ENCODE measurements around the gene LDB2.

The LDB2 gene

GRCh38 chr4:16745009-16745635, 153.3 kb downstream of the LDB2 start:
- DNase-seq (ENCODE audit: insufficient read length), result no peak
- no peak for FAIRE-seq

GRCh38 chr4:16741287-16741686, 157.2 kb downstream of the LDB2 start:
- FAIRE-seq (no peak), DNase-seq (ENCODE audit: insufficient read length) (no peak)
- TF ChIP-seq POLR2AphosphoS5 (IDR thresholded peaks at IDR 0.05; ENCODE audit: low read depth, low read length) (no peak), POLR2A (IDR thresholded peaks at IDR 0.05; ENCODE audit: low read depth, low read length) (no peak), TAF1 (IDR thresholded peaks at IDR 0.05; ENCODE audit: borderline replicate concordance, low read depth, low read length) (no peak)

More at GRCh38 chr4:16745009-16745635, 153.3 kb downstream of the LDB2 start:
- TF ChIP-seq POLR2A (IDR thresholded peaks at IDR 0.05; ENCODE audit: low read depth, low read length), result no peak
- no peak for TF ChIP-seq POLR2AphosphoS5 (IDR thresholded peaks at IDR 0.05; ENCODE audit: low read depth, low read length)
- no peak for TF ChIP-seq TAF1 (IDR thresholded peaks at IDR 0.05; ENCODE audit: borderline replicate concordance, low read depth, low read length)

- FAIRE-seq, result no peak
- TF ChIP-seq POLR2AphosphoS5 (IDR thresholded peaks at IDR 0.05; ENCODE audit: low read depth, low read length), result no peak
Observed at GRCh38 chr4:16739997-16740624, 158.3 kb downstream of the LDB2 start.

DNA sequence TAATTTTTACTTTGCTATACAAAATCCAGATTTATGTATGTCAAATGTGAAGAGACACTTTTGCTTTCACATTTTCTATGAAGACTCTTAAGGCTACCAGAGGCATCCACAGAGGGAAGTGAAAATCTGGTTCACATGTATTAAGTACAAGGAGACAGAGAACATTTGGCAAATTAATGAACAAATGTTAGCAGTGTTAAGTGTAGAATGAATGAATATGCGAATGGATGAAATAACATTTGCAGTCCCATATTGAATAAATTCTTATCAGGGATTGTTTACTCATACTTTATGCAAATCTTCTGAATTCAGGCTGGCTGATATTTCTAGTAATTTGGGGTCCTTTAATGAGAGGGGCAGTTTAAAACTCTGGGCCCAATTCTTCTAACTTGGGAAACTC, 159.9 kb downstream of the LDB2 start:
- DNase-seq (ENCODE audit: insufficient read length) (no peak), FAIRE-seq (no peak)
- TF ChIP-seq POLR2AphosphoS5 (IDR thresholded peaks at IDR 0.05; ENCODE audit: low read depth, low read length), result no peak

More at GRCh38 chr4:16739997-16740624, 158.3 kb downstream of the LDB2 start:
- no peak for DNase-seq (ENCODE audit: insufficient read length)

GRCh38 chr4:16733509-16733908, 164.9 kb downstream of the LDB2 start:
- TF ChIP-seq TAF1 (IDR thresholded peaks at IDR 0.05; ENCODE audit: borderline replicate concordance, low read depth, low read length), result no peak
- no peak for DNase-seq (ENCODE audit: insufficient read length)
- no peak for FAIRE-seq

DNA sequence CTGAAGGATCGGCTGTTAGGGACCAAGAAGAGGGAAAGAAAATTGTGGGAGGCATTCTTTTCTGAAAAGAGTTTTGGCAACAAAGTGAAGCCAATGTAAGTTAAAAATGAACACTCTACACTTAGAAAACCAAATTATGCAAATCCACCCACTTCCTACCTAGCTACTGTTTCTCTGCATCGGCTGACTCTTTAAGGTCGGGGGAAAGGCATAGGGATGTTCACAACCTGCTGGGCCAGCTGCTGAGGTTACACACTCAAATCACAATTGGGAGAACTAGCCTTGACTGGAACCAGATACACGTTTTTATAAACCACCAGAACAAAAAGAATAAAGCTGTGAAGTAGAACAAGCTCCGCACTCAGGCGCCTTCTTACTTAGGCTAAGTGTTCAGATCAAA, 165.7 kb downstream of the LDB2 start:
- no peak for FAIRE-seq
- no peak for DNase-seq (ENCODE audit: insufficient read length)
- no peak for TF ChIP-seq TAF1 (IDR thresholded peaks at IDR 0.05; ENCODE audit: borderline replicate concordance, low read depth, low read length)
- TF ChIP-seq POLR2A (IDR thresholded peaks at IDR 0.05; ENCODE audit: low read depth, low read length), result no peak
- no peak for TF ChIP-seq POLR2AphosphoS5 (IDR thresholded peaks at IDR 0.05; ENCODE audit: low read depth, low read length)

DNA sequence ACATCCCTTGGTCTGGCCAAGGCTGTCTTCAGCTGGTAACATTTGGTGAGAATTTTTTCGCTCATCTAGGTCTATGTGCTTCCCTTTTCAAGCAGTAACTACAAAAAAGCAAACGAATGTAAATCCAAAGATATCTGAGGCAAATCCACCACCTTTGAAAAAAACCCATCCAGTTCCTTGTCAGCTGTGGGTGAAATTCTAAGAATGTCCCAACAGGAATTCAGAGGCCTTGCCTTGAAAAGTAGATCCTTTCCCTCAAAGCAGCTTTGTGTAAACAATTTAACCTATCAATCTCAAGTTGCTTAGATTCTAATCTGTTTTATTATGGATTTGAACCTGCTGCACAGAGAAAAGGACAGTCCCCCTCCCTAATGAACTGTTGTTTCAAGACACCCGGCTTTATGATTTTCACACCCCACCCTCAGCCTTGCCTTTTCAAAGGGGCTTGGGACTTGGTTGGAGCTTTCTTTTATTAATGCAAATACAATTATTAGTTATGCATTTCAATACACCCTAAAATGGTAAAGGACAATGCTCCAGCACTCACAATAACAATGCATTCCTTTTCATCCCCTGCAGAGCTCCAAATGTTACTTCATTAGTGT, 166.6 kb downstream of the LDB2 start:
- FAIRE-seq (no peak), DNase-seq (ENCODE audit: insufficient read length) (no peak)
- TF ChIP-seq POLR2A (IDR thresholded peaks at IDR 0.05; ENCODE audit: low read depth, low read length) (no peak), POLR2AphosphoS5 (IDR thresholded peaks at IDR 0.05; ENCODE audit: low read depth, low read length) (no peak), TAF1 (IDR thresholded peaks at IDR 0.05; ENCODE audit: borderline replicate concordance, low read depth, low read length) (no peak)

- TF ChIP-seq POLR2A (IDR thresholded peaks at IDR 0.05; ENCODE audit: low read depth, low read length) (no peak), POLR2AphosphoS5 (IDR thresholded peaks at IDR 0.05; ENCODE audit: low read depth, low read length) (no peak), TAF1 (IDR thresholded peaks at IDR 0.05; ENCODE audit: borderline replicate concordance, low read depth, low read length) (no peak)
- no peak for FAIRE-seq
- DNase-seq (ENCODE audit: insufficient read length), result no peak
Observed at GRCh38 chr4:16730522-16731205, 167.8 kb downstream of the LDB2 start.

DNA sequence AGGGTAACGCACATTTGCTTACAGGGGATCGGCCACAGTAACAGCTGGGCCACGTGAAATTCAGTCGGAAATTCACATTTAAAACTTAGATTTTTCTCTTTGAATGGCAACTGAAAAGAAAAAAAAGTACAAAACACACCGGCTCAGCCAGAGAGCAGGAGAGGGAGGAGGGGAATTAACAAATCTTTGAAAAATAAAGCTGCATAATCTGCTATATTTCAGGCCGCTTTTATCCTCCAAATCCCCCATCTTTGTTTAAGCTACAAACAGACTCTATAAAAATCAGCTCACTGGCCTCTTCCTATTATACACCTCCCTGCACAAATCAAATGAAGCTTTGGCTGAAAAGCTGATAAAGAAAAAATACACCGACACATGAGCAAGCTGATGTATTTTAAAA, 169.1 kb downstream of the LDB2 start:
- DNase-seq (ENCODE audit: insufficient read length) (no peak), FAIRE-seq (no peak)
- TF ChIP-seq TAF1 (IDR thresholded peaks at IDR 0.05; ENCODE audit: borderline replicate concordance, low read depth, low read length) (no peak), POLR2A (IDR thresholded peaks at IDR 0.05; ENCODE audit: low read depth, low read length) (no peak), POLR2AphosphoS5 (IDR thresholded peaks at IDR 0.05; ENCODE audit: low read depth, low read length) (no peak)

DNA sequence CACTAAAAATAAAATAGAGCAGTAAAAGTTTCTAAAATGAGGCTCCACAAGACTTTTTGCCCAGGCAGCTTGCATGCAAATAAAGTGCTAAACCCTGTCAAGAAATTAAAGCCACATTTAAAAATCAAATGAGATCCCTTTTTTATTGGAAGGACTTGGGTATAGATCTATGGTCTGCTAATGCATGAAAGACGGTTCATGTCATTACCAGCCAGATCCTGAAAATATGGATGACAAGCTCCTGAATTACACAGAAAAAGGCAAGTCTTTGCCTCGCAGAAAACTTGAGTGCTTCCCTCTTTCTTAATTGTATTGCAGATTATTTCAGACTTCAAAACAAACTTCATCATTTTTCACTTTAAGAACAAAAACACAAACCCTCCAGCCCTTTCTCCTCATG, 169.6 kb downstream of the LDB2 start:
- DNase-seq (ENCODE audit: insufficient read length), result no peak
- FAIRE-seq, result no peak
- TF ChIP-seq POLR2A (IDR thresholded peaks at IDR 0.05; ENCODE audit: low read depth, low read length), result no peak
- no peak for TF ChIP-seq TAF1 (IDR thresholded peaks at IDR 0.05; ENCODE audit: borderline replicate concordance, low read depth, low read length)
- TF ChIP-seq POLR2AphosphoS5 (IDR thresholded peaks at IDR 0.05; ENCODE audit: low read depth, low read length), result no peak

GRCh38 chr4:16728111-16728510, 170.3 kb downstream of the LDB2 start:
- no peak for FAIRE-seq
- no peak for DNase-seq (ENCODE audit: insufficient read length)
- TF ChIP-seq TAF1 (IDR thresholded peaks at IDR 0.05; ENCODE audit: borderline replicate concordance, low read depth, low read length) (no peak), POLR2A (IDR thresholded peaks at IDR 0.05; ENCODE audit: low read depth, low read length) (no peak), POLR2AphosphoS5 (IDR thresholded peaks at IDR 0.05; ENCODE audit: low read depth, low read length) (no peak)

DNA sequence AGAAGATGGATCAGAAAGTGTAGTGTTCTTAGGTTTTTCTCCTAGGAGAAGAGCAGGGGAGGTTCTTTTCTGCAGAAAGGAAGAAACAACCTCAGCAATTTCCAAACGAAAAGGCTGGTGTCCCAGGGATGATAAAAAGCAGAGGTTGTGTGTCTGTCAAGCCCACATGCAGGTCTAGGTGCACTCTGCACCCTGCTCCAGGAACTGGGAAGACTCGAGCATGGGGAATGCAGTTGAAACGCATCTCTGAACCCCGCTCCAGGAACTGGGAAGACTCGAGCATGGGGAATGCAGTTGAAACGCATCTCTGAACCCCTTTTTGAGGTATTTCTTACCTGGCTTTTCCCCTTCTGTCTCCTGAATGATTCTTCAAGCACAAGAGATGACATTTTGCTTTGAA, 171.2 kb downstream of the LDB2 start:
- TF ChIP-seq POLR2A (IDR thresholded peaks at IDR 0.05; ENCODE audit: low read depth, low read length) (no peak), TAF1 (IDR thresholded peaks at IDR 0.05; ENCODE audit: borderline replicate concordance, low read depth, low read length) (no peak), POLR2AphosphoS5 (IDR thresholded peaks at IDR 0.05; ENCODE audit: low read depth, low read length) (no peak)
- FAIRE-seq (no peak), DNase-seq (ENCODE audit: insufficient read length) (no peak)
